Pancreas (tissue), 10 donors: ENCODE data around the gene HSPA12A. TPM values are rescaled to one million over a fixed set of nuclear protein-coding genes. Genes with fewer than 3 reads are reported as not detected.

Source experiments
- ATAC-seq, 4 donors: fragments of 200-7000 bp; cut with Tn5 transposase; one replicate each; pipeline versions ENCODE4 v1.8.0 to v1.9.1; 2020; ENCODE audit warnings: mild to moderate bottlenecking in 4 of 4, moderate library complexity in 4 of 4
- DNase-seq, 6 donors: peaks; one replicate each; pipeline ENCODE4 v3.0.0-alpha.2; 2020
- FAIRE-seq: peaks from 2 replicates; lab custom pipeline; 2012; peaks lifted over from hg19 to GRCh38; lab: Jason Lieb, UNC
- H3K27ac ChIP-seq, 4 donors: fragments of 200-600 bp; sonication (generic); 1 replicate in 3 of 4; 2 replicates in 1 of 4; pipeline versions ENCODE4 v1.5.0 to v1.8.0; 2020
- H3K27me3 ChIP-seq, 4 donors: fragments of 200-600 bp; one replicate each; pipeline ENCODE4 v1.8.0; 2021
- H3K36me3 ChIP-seq, 3 donors: fragments of 200-600 bp; sonication (generic) in 1 of 3; one replicate each; pipeline versions ENCODE4 v1.5.0 to v1.8.0; 2020 to 2021
- H3K4me1 ChIP-seq, 3 donors: fragments of 200-600 bp; one replicate each; pipeline ENCODE4 v1.8.0; 2021
- H3K4me3 ChIP-seq, 4 donors: fragments of 200-600 bp; sonication (generic) in 2 of 4; one replicate each; pipeline versions ENCODE4 v1.5.0 to v1.8.0; 2020 to 2021
- H3K9me3 ChIP-seq, 4 donors: fragments of 200-600 bp; one replicate each; pipeline ENCODE4 v1.8.0; 2021
- CTCF ChIP-seq, 4 donors: fragments of 200-600 bp; sonication (generic) in 3 of 4; IDR thresholded peaks; one replicate each; pipeline versions ENCODE4 v1.5.0 to v1.8.0; 2021; ENCODE audit warnings: antibody characterized with exemption in 4 of 4
- WGBS, 2 donors: extraction: QIAGEN DNeasy Blood & Tissue Kit; methylation state at CpG; one replicate each; pipeline ENCODE4 v1.1.7; 2013; 5-methylcytosine and 5-hydroxymethylcytosine counted together
- intact Hi-C, 3 donors: fragments of 100-400 bp; cut with DNase I; formaldehyde crosslinking; loops; one replicate each; pipeline versions ENCODE4 v1.11.1 to v1.14.2; 2022
- polyA plus RNA-seq, 2 donors: library from polyadenylated mRNA; stranded (reverse); fragments of 200-250 nt; gene quantifications; one replicate each; pipeline ENCODE4 v1.2.3, GENCODE V29; 2013
- total RNA-seq, 6 donors: library from RNA; stranded (reverse); fragmentation: NEBNext Ultra II Directional in 4 of 6; extraction: Animal tissue kit (Norgen Biotek cat#: 25700) in 4 of 6; gene quantifications; one replicate each; pipeline versions ENCODE4 v1.2.1 to v1.2.4, GENCODE V29; 2021 to 2023
- donor health status: healthy with polysubstance abuse.
- donor health status: DM: no; HTN: no; CAD: no; lungs with moderate emphysema.
- donor health status: DM: no; HTN: no; CAD: no.
- donor health status: control.
- donor health status: control.
- donor health status: Bipolar disorder and iron deficiency.
- donor health status: DM: yes; HTN: yes; CAD: no.
- donor health status: DM: no; HTN: no; CAD: no.
- donor health status: DM: no; HTN: no; CAD: no.
- donor health status: DM: yes; HTN: yes; CAD: no.

HSPA12A gene
- total and polyA plus RNA-seq, 8 donors, result 2.7 to 8.2 (median 4.0) TPM

- H3K9me3 ChIP-seq, result no peaks in the 10 kb centered on the region
- no peaks in the 10 kb centered on the region for H3K4me1 ChIP-seq
- DNase-seq (peak in 1 of 6 donors; percentile 71), FAIRE-seq (no peak), ATAC-seq (no peak)
- no peaks in the 10 kb centered on the region for H3K36me3 ChIP-seq
- H3K4me3 ChIP-seq, result no peak overlapping the region
- intact Hi-C loops, result no loop called here
- 95% methylated on average over 32 of the region's 32 CpGs for WGBS, 2 donors
- no peaks in the 10 kb centered on the region for H3K27me3 ChIP-seq
- no peak for TF ChIP-seq CTCF (IDR thresholded peaks at IDR 0.05)
- H3K27ac ChIP-seq, result no peak overlapping the region
Observed at GRCh38 chr10:116674901-116675423, 67.4 kb downstream of the HSPA12A start.

GRCh38 chr10:116673866-116674265 lies 68.5 kb downstream of the HSPA12A start:
- WGBS, 2 donors, result 80 to 96% methylated on average over 2 of the region's 2 CpGs
- DNase-seq (no peak), ATAC-seq (no peak), FAIRE-seq (no peak)
- no peaks in the 10 kb centered on the region for H3K9me3 ChIP-seq
- TF ChIP-seq CTCF (IDR thresholded peaks at IDR 0.05), result no peak
- intact Hi-C loops, result no loop called here
- no peaks in the 10 kb centered on the region for H3K27me3 ChIP-seq
- H3K27ac ChIP-seq, result no peak overlapping the region
- H3K4me1 ChIP-seq, result no peaks in the 10 kb centered on the region
- no peak overlapping the region for H3K4me3 ChIP-seq
- H3K36me3 ChIP-seq, result no peaks in the 10 kb centered on the region

GRCh38 chr10:116672891-116673290 lies 69.5 kb downstream of the HSPA12A start:
- Histone ChIP-seq H3K36me3 (no peaks in the 10 kb centered on the region), H3K4me3 (no peak overlapping the region), H3K4me1 (no peaks in the 10 kb centered on the region), H3K27me3 (no peaks in the 10 kb centered on the region), H3K27ac (no peak overlapping the region), H3K9me3 (no peaks in the 10 kb centered on the region)
- ATAC-seq (no peak), DNase-seq (no peak), FAIRE-seq (no peak)
- no peak for TF ChIP-seq CTCF (IDR thresholded peaks at IDR 0.05)
- intact Hi-C loops, result no loop called here
- WGBS, 2 donors, result 96% methylated on average over 5 of the region's 5 CpGs

- Histone ChIP-seq H3K4me3 (no peak overlapping the region), H3K27me3 (no peaks in the 10 kb centered on the region), H3K9me3 (no peaks in the 10 kb centered on the region), H3K36me3 (no peaks in the 10 kb centered on the region), H3K27ac (no peak overlapping the region), H3K4me1 (no peaks in the 10 kb centered on the region)
- intact Hi-C loops, result no loop called here
- no peak for TF ChIP-seq CTCF (IDR thresholded peaks at IDR 0.05)
- no peak for FAIRE-seq
- DNase-seq, result no peak
- ATAC-seq, result no peak
- WGBS, 2 donors, result 53 to 54% methylated on average over 5 of the region's 5 CpGs
Observed at GRCh38 chr10:116671274-116671926, 71.0 kb downstream of the HSPA12A start.

GRCh38 chr10:116670706-116671105 lies 71.7 kb downstream of the HSPA12A start:
- FAIRE-seq, result no peak
- Histone ChIP-seq H3K4me3 (no peak overlapping the region), H3K36me3 (no peaks in the 10 kb centered on the region), H3K9me3 (no peaks in the 10 kb centered on the region), H3K27ac (no peak overlapping the region), H3K27me3 (no peaks in the 10 kb centered on the region), H3K4me1 (no peaks in the 10 kb centered on the region)
- ATAC-seq, result no peak
- intact Hi-C loops, result no loop called here
- WGBS, 2 donors, result 80 to 87% methylated on average over 6 of the region's 6 CpGs
- DNase-seq, result peak in 1 of 6 donors; percentile 32
- no peak for TF ChIP-seq CTCF (IDR thresholded peaks at IDR 0.05)
